ENCODE data around the gene RBBP8. TPM values are rescaled to one million over a fixed set of nuclear protein-coding genes. Genes with fewer than 3 reads are reported as not detected.
"Not testable (repeated sequence)": the region's sequence is repeated elsewhere in the genome, so short reads cannot be mapped to it uniquely, and the experiment has no call there.

Gene RBBP8
- total RNA-seq, 2 experiments from 2014 or later = 1.2 to 2.5 TPM

- POLR2A ChIA-PET = no interaction called here
- Mint-ChIP-seq H3K4me1 (ENCODE audit: low read depth) (no peaks in the 10 kb centered on the region), H3K27ac (no peak overlapping the region), H3K4me3 (no peak overlapping the region), H3K9me3 (no peaks in the 10 kb centered on the region), H3K36me3 (ENCODE audit: low read depth) (no peaks in the 10 kb centered on the region), H3K27me3 (no peaks in the 10 kb centered on the region)
- TF ChIP-seq CTCF (IDR thresholded peaks at IDR 0.05) = no peak
- intact Hi-C loops (cut with DNase I, micrococcal nuclease) = no loop called here
- no peaks in the 10 kb centered on the region for H3K36me3 ChIP-seq (ENCODE audit: insufficient read depth, low read length)
- H3K27ac ChIP-seq (ENCODE audit: low read depth in 1 of 2, low read length in 2 of 2) = no peak overlapping the region
- H3K27me3 ChIP-seq (ENCODE audit: control insufficient read depth in 1 of 2, insufficient read depth in 2 of 2, low read length in 2 of 2) = no peaks in the 10 kb centered on the region
- H3K9me3 ChIP-seq (ENCODE audit: control insufficient read depth in 1 of 2, insufficient read depth in 1 of 2, low read length in 2 of 2) = no peaks in the 10 kb centered on the region
- ATAC-seq (ENCODE audit: poor library complexity) (no peak), DNase-seq (no peak)
- H3K4me3 ChIP-seq (ENCODE audit: low read length) = no peak overlapping the region
- CTCF ChIA-PET = no interaction called here
- H3K4me1 ChIP-seq (ENCODE audit: insufficient read depth, low read length) = no peaks in the 10 kb centered on the region
Measured at GRCh38 chr18:22946846-22947245, 13.7 kb downstream of the RBBP8 start.

- H3K27ac Mint-ChIP-seq = no peak overlapping the region
- H3K9me3 Mint-ChIP-seq = no peaks in the 10 kb centered on the region
- intact Hi-C loops (cut with DNase I, micrococcal nuclease) = no loop called here
- no peaks in the 10 kb centered on the region for H3K4me1 ChIP-seq (ENCODE audit: insufficient read depth, low read length)
- no peaks in the 10 kb centered on the region for H3K27me3 Mint-ChIP-seq
- no peak overlapping the region for H3K4me3 ChIP-seq (ENCODE audit: low read length)
- DNase-seq (no peak), ATAC-seq (ENCODE audit: poor library complexity) (no peak)
- no peak for TF ChIP-seq CTCF (IDR thresholded peaks at IDR 0.05)
- no peak overlapping the region for H3K4me3 Mint-ChIP-seq
- ChIA-PET CTCF (no interaction called here), POLR2A (no interaction called here)
- H3K27ac ChIP-seq (ENCODE audit: low read depth in 1 of 2, low read length in 2 of 2) = no peak overlapping the region
- no peaks in the 10 kb centered on the region for H3K27me3 ChIP-seq (ENCODE audit: control insufficient read depth in 1 of 2, insufficient read depth in 2 of 2, low read length in 2 of 2)
- H3K4me1 Mint-ChIP-seq (ENCODE audit: low read depth) = peaks cover 6% of the 10 kb centered on the region
- H3K36me3 ChIP-seq (ENCODE audit: insufficient read depth, low read length) = no peaks in the 10 kb centered on the region
- no peaks in the 10 kb centered on the region for H3K36me3 Mint-ChIP-seq (ENCODE audit: low read depth)
- peaks cover 0 to 4% of the 10 kb centered on the region in 2 experiments for H3K9me3 ChIP-seq (ENCODE audit: control insufficient read depth in 1 of 2, insufficient read depth in 1 of 2, low read length in 2 of 2)
Measured at GRCh38 chr18:22951823-22952222, 18.7 kb downstream of the RBBP8 start.

- Mint-ChIP-seq H3K9me3 (no peaks in the 10 kb centered on the region), H3K4me1 (ENCODE audit: low read depth) (peaks cover 6% of the 10 kb centered on the region), H3K4me3 (no peak overlapping the region), H3K27me3 (no peaks in the 10 kb centered on the region), H3K27ac (no peak overlapping the region), H3K36me3 (ENCODE audit: low read depth) (no peaks in the 10 kb centered on the region)
- intact Hi-C loops (cut with DNase I, micrococcal nuclease) = no loop called here
- ChIA-PET POLR2A (no interaction called here), CTCF (no interaction called here)
- Histone ChIP-seq H3K4me1 (ENCODE audit: insufficient read depth, low read length) (no peaks in the 10 kb centered on the region), H3K27me3 (ENCODE audit: control insufficient read depth in 1 of 2, insufficient read depth in 2 of 2, low read length in 2 of 2) (no peaks in the 10 kb centered on the region), H3K4me3 (ENCODE audit: low read length) (no peak overlapping the region), H3K27ac (ENCODE audit: low read depth in 1 of 2, low read length in 2 of 2) (no peak overlapping the region), H3K36me3 (ENCODE audit: insufficient read depth, low read length) (no peaks in the 10 kb centered on the region), H3K9me3 (ENCODE audit: control insufficient read depth in 1 of 2, insufficient read depth in 1 of 2, low read length in 2 of 2) (peaks cover 0 to 4% of the 10 kb centered on the region in 2 experiments)
- DNase-seq = no peak
- no peak for ATAC-seq (ENCODE audit: poor library complexity)
- TF ChIP-seq CTCF (IDR thresholded peaks at IDR 0.05) = no peak
Measured at GRCh38 chr18:22952525-22952924, 19.4 kb downstream of the RBBP8 start.

- H3K27me3 Mint-ChIP-seq; H3K4me1 ChIP-seq (ENCODE audit: insufficient read depth, low read length); H3K9me3 Mint-ChIP-seq; H3K36me3 Mint-ChIP-seq (ENCODE audit: low read depth); H3K4me1 Mint-ChIP-seq (ENCODE audit: low read depth); DNase-seq; ATAC-seq (ENCODE audit: poor library complexity); CTCF ChIA-PET; H3K27ac ChIP-seq (ENCODE audit: low read depth in 1 of 2, low read length in 2 of 2); H3K4me3 Mint-ChIP-seq; POLR2A ChIA-PET; H3K9me3 ChIP-seq (ENCODE audit: control insufficient read depth in 1 of 2, insufficient read depth in 1 of 2, low read length in 2 of 2); H3K36me3 ChIP-seq (ENCODE audit: insufficient read depth, low read length); H3K4me3 ChIP-seq (ENCODE audit: low read length); H3K27ac Mint-ChIP-seq; H3K27me3 ChIP-seq (ENCODE audit: control insufficient read depth in 1 of 2, insufficient read depth in 2 of 2, low read length in 2 of 2); intact Hi-C loops (cut with DNase I, micrococcal nuclease): not testable (repeated sequence)
Measured at GRCh38 chr18:22953982-22954381, 20.9 kb downstream of the RBBP8 start.

Measured in CD4-positive, alpha-beta T cell (primary cell).